K562 (cell line): Measurements from ENCODE around the gene PRRT1. TPM values are rescaled to one million over a fixed set of nuclear protein-coding genes. Genes with fewer than 3 reads are reported as not detected.

Experiments used
- BRD9 ChIP-seq: fragments of 450-650 bp; IDR thresholded peaks from 2 replicates; pipeline ENCODE4 v1.6.1; 2018; ENCODE audit warnings: low read depth; ENCODE audit not compliant: partially characterized antibody
- CBX3 ChIP-seq, 2 experiments: IDR thresholded peaks; 1 replicate in 1 of 2; 2 replicates in 1 of 2; pipeline ENCODE4 v1.6.1; 2012; ENCODE audit warnings: inconsistent platforms in 2 of 2, low read length in 2 of 2, borderline replicate concordance in 1 of 2, control low read depth in 1 of 2
- CEBPG ChIP-seq, 3 experiments: fragments of 200-800 bp in 1 of 3; sonication (Bioruptor generic) in 1 of 3; sonication (generic) in 1 of 3; formaldehyde crosslinking in 1 of 3; IDR thresholded peaks in 2 of 3; conservative IDR thresholded peaks in 1 of 3; 2 replicates each; pipeline versions ENCODE4 v1.6.1 to v1.8.0; 2016 to 2022; ENCODE audit warnings: missing compliant biosample characterization in 2 of 3, missing genetic modification characterization in 2 of 3, mild to moderate bottlenecking in 1 of 3, missing genetic modification reagents in 1 of 3
- E2F6 ChIP-seq, 2 experiments: IDR thresholded peaks; 2 replicates each; pipeline ENCODE4 v1.6.1; 2011; ENCODE audit warnings: borderline replicate concordance in 1 of 2, control low read depth in 1 of 2, low read depth in 1 of 2, low read length in 1 of 2, mild to moderate bottlenecking in 1 of 2, mixed read lengths in 1 of 2, moderate library complexity in 1 of 2; ENCODE audit not compliant: insufficient read depth in 1 of 2, insufficient read length in 1 of 2, poor library complexity in 1 of 2, severe bottlenecking in 1 of 2; ENCODE audit errors: extremely low read depth in 1 of 2
- EGR1 ChIP-seq: fragments of 450-650 bp; conservative IDR thresholded peaks from 2 replicates; pipeline ENCODE4 v1.6.1; 2017; ENCODE audit warnings: mild to moderate bottlenecking
- ETV6 ChIP-seq, 3 experiments: fragments of 150-350 bp in 1 of 3; sonication (generic) in 1 of 3; formaldehyde crosslinking in 1 of 3; IDR thresholded peaks; 2 replicates each; pipeline versions ENCODE4 v1.6.1 to v1.8.0; 2014 to 2022; ENCODE audit warnings: borderline replicate concordance in 2 of 3, low read depth in 2 of 3, antibody characterized with exemption in 1 of 3, low read length in 1 of 3, mild to moderate bottlenecking in 1 of 3, missing genetic modification reagents in 1 of 3
- NKRF ChIP-seq: fragments of 450-650 bp; IDR thresholded peaks from 2 replicates; pipeline ENCODE4 v1.6.1; 2016; ENCODE audit warnings: borderline replicate concordance
- SMAD4 ChIP-seq: fragments of 250-450 bp; sonication (Bioruptor Pico); conservative IDR thresholded peaks from 2 replicates; pipeline ENCODE4 v1.8.0; 2021; ENCODE audit warnings: inconsistent platforms, mild to moderate bottlenecking, moderate library complexity
- TBP ChIP-seq: optimal IDR thresholded peaks from 2 replicates; pipeline ENCODE3; 2011; ENCODE audit warnings: low read depth, low read length, improper control_type of control experiment
- ZNF395 ChIP-seq: fragments of 200-800 bp; sonication (Bioruptor generic); IDR thresholded peaks from 2 replicates; pipeline ENCODE4 v1.6.1; 2017; ENCODE audit warnings: missing genetic modification characterization, missing compliant biosample characterization
- polyA plus RNA-seq, 8 experiments: library from polyadenylated mRNA; depleted of rRNA in 4 of 8; stranded (reverse) in 5 of 8; unstranded in 3 of 8; fragments of >200 nt; fragmentation: Nextera tagmentation in 2 of 8; fragmentation: Illumina TruSeq in 1 of 8; extraction: Ambion mirVana in 2 of 8; extraction: Trizol in 1 of 8; gene quantifications; 2 replicates each; pipeline versions ENCODE4 v1.2.1 to v1.2.3, GENCODE V29; 2011 to 2014; ENCODE audit warnings: inconsistent platforms in 1 of 8, missing spikeins in 1 of 8
- total RNA-seq, 7 experiments: library from RNA; depleted of rRNA in 6 of 7; stranded (reverse); fragments of >200 nt in 6 of 7; fragmentation: Illumina TruSeq in 2 of 7; extraction: Trizol in 2 of 7; gene quantifications; 2 replicates each; pipeline versions ENCODE4 v1.2.1 to v1.2.3, GENCODE V29; 2011 to 2021; ENCODE audit warnings: low replicate concordance in 1 of 7
- TF ChIP-seq, protein P1 (sequence below): sonication (generic); formaldehyde crosslinking; IDR thresholded peaks from 2 replicates; pipeline ENCODE4 v1.8.1; 2023; ENCODE audit warnings: mild to moderate bottlenecking, missing genetic modification reagents
- TF ChIP-seq, protein P2 (sequence below): fragments of 450-650 bp; formaldehyde crosslinking; IDR thresholded peaks from 2 replicates; pipeline ENCODE4 v1.4.0; 2020; ENCODE audit warnings: mild to moderate bottlenecking, moderate library complexity
- TF ChIP-seq, protein P3 (sequence below): fragments of 450-650 bp; formaldehyde crosslinking; IDR thresholded peaks from 2 replicates; pipeline ENCODE4 v1.4.0; 2022; ENCODE audit warnings: missing genetic modification characterization

Gene PRRT1
- total and polyA plus RNA-seq, 9 of the 15 experiments (the other 6 are each of a cell fraction or from before 2014, with no cell fraction given), result 0.14 to 3.5 (median 0.41) TPM

DNA sequence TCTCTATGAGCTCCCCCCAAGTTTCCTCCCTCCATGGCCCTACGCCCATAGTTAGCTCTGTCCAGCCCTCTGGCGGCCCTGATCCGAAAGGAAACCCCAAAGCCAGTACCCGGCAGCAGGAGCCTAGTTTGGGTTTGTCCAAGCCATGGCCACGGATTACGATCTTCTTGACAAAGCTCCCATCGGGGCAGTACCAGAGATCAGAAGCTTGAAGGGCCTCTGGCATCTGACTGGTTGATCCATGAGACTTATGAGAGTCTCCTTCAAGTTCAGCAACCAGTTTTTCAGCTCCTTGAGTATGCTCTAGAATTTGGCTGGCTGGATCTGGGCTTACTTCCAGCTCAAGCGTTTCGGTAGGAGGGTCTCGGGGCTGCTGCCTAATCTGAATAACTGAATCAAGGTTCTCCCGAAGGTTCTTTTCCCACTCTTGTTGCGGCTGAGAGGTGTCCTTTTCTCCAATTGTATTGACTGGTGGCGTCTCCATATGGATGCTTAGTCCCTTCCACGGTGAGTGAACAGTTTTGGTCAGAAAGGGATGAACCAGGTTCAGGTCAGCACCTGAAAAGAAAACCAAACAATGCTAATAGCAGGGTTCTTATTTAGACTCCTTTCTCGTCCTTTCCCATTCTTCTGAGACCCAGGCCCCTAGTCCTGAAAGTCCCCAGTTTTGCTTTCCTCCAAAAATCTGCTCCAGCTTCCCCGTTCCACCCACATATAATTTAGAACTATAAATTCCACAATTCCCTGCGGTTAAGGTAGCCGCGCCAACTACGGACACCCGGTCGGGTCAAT lies 22.2 kb downstream of the PRRT1 start (continued):
- TF ChIP-seq NKRF (0 out of 2 replicates have a peak, but pooled peaks have one; percentile 23), E2F6 (IDR thresholded peaks at IDR 0.05; ENCODE audit: borderline replicate concordance in 1 of 2, extremely low read depth in 1 of 2, insufficient read depth in 1 of 2, insufficient read length in 1 of 2, low read depth in 1 of 2, low read length in 1 of 2, poor library complexity in 1 of 2, severe bottlenecking in 1 of 2) (peak in 1 of 2 experiments; percentile 8), CEBPG (CRISPR knock-in tag; IDR thresholded peaks at IDR 0.05) (peak; percentile 15; the same call in 1 of the 2 replicates), CEBPG (tag; conservative IDR thresholded peaks at IDR 0.05 in 1 of 2, IDR thresholded peaks at IDR 0.05 in 1 of 2) (no peak), SMAD4 (CRISPR knock-in tag) (peak; percentile 12; the same call in 1 of the 2 replicates), ETV6 (IDR thresholded peaks at IDR 0.05; ENCODE audit: borderline replicate concordance in 1 of 2, low read depth in 2 of 2, low read length in 1 of 2) (0 out of 4 replicates have a peak, but pooled peaks of 1 of the 2 experiments have one; percentile 38), ETV6 (CRISPR knock-in tag; IDR thresholded peaks at IDR 0.05; ENCODE audit: borderline replicate concordance) (no peak), BRD9 (peak; percentile 31), CBX3 (IDR thresholded peaks at IDR 0.05; ENCODE audit: borderline replicate concordance in 1 of 2, low read length in 2 of 2) (no peak; a peak in 1 of 3 replicates), TBP (peak; percentile 16), ZNF395 (CRISPR knock-in tag) (0 out of 2 replicates have a peak, but pooled peaks have one; percentile 45), EGR1 (peak; percentile 63)
- TF ChIP-seq, protein P1, sequence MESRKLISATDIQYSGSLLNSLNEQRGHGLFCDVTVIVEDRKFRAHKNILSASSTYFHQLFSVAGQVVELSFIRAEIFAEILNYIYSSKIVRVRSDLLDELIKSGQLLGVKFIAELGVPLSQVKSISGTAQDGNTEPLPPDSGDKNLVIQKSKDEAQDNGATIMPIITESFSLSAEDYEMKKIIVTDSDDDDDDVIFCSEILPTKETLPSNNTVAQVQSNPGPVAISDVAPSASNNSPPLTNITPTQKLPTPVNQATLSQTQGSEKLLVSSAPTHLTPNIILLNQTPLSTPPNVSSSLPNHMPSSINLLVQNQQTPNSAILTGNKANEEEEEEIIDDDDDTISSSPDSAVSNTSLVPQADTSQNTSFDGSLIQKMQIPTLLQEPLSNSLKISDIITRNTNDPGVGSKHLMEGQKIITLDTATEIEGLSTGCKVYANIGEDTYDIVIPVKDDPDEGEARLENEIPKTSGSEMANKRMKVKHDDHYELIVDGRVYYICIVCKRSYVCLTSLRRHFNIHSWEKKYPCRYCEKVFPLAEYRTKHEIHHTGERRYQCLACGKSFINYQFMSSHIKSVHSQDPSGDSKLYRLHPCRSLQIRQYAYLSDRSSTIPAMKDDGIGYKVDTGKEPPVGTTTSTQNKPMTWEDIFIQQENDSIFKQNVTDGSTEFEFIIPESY (CRISPR knock-in tag), result no peak
- TF ChIP-seq, protein P2, sequence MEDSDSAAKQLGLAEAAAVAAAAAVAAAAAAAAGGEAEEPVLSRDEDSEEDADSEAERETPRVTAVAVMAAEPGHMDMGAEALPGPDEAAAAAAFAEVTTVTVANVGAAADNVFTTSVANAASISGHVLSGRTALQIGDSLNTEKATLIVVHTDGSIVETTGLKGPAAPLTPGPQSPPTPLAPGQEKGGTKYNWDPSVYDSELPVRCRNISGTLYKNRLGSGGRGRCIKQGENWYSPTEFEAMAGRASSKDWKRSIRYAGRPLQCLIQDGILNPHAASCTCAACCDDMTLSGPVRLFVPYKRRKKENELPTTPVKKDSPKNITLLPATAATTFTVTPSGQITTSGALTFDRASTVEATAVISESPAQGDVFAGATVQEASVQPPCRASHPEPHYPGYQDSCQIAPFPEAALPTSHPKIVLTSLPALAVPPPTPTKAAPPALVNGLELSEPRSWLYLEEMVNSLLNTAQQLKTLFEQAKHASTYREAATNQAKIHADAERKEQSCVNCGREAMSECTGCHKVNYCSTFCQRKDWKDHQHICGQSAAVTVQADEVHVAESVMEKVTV, result 0 out of 2 replicates have a peak, but pooled peaks have one; percentile 23
- TF ChIP-seq, protein P3, sequence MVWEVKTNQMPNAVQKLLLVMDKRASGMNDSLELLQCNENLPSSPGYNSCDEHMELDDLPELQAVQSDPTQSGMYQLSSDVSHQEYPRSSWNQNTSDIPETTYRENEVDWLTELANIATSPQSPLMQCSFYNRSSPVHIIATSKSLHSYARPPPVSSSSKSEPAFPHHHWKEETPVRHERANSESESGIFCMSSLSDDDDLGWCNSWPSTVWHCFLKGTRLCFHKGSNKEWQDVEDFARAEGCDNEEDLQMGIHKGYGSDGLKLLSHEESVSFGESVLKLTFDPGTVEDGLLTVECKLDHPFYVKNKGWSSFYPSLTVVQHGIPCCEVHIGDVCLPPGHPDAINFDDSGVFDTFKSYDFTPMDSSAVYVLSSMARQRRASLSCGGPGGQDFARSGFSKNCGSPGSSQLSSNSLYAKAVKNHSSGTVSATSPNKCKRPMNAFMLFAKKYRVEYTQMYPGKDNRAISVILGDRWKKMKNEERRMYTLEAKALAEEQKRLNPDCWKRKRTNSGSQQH (CRISPR knock-in tag), result no peak
